HS-5 (cell line): Measurements from ENCODE around the gene PHF2.

Experiments used
- DNase-seq: peaks from one replicate; pipeline ENCODE4 v3.0.0-alpha.2; 2012; ENCODE audit warnings: low read depth

PHF2 gene

GRCh38 chr9:93576258-93577077 is at the start of gene PHF2:
Gene PHF2 (plus strand): TSS chr9:93576584. CDS start chr9:93576774, 190 bp downstream.
- no peak for DNase-seq

GRCh38 chr9:93531374-93531773 is 45.0 kb upstream of the PHF2 start:
- no peak for DNase-seq

- DNase-seq: no peak
Measured at GRCh38 chr9:93532141-93532540, 44.2 kb upstream of the PHF2 start.

GRCh38 chr9:93533863-93534262 is 42.5 kb upstream of the PHF2 start:
- no peak for DNase-seq

- no peak for DNase-seq
Measured at GRCh38 chr9:93536167-93536566, 40.2 kb upstream of the PHF2 start.

GRCh38 chr9:93536874-93537273 is 39.5 kb upstream of the PHF2 start:
- no peak for DNase-seq

- no peak for DNase-seq
Measured at GRCh38 chr9:93540305-93540704, 36.1 kb upstream of the PHF2 start.

- DNase-seq: no peak
Measured at GRCh38 chr9:93541005-93541404, 35.4 kb upstream of the PHF2 start.

GRCh38 chr9:93541581-93542349 is 34.6 kb upstream of the PHF2 start:
- no peak for DNase-seq

GRCh38 chr9:93543117-93543516 is 33.3 kb upstream of the PHF2 start:
- DNase-seq: no peak

- no peak for DNase-seq
Measured at GRCh38 chr9:93546356-93546755, 30.0 kb upstream of the PHF2 start.

GRCh38 chr9:93549611-93550010 is 26.8 kb upstream of the PHF2 start:
- no peak for DNase-seq

GRCh38 chr9:93552923-93553322 is 23.5 kb upstream of the PHF2 start:
- no peak for DNase-seq

GRCh38 chr9:93555370-93555769 is 21.0 kb upstream of the PHF2 start:
- DNase-seq: no peak

GRCh38 chr9:93557366-93558137 is 18.8 kb upstream of the PHF2 start:
- DNase-seq: no peak

- DNase-seq: no peak
Measured at GRCh38 chr9:93558503-93558902, 17.9 kb upstream of the PHF2 start.

- no peak for DNase-seq
Measured at GRCh38 chr9:93560991-93561390, 15.4 kb upstream of the PHF2 start.

- no peak for DNase-seq
Measured at GRCh38 chr9:93562157-93562556, 14.2 kb upstream of the PHF2 start.

- no peak for DNase-seq
Measured at GRCh38 chr9:93565089-93565488, 11.3 kb upstream of the PHF2 start.

GRCh38 chr9:93566408-93567270 is 9.7 kb upstream of the PHF2 start:
- peak; percentile 72 for DNase-seq

GRCh38 chr9:93567271-93567959 is 9.0 kb upstream of the PHF2 start:
- no peak for DNase-seq
